GM21526 (cell line): ENCODE data around the gene LEMD1.
"Not testable (repeated sequence)": the region's sequence is repeated elsewhere in the genome, so short reads cannot be mapped to it uniquely, and the experiment has no call there.

Source experiments
- ATAC-seq: cut with Tn5 transposase; IDR thresholded peaks from one replicate; pipeline ENCODE4 v1.9.1; 2021; ENCODE audit warnings: moderate library complexity; ENCODE audit not compliant: unreplicated experiment, low FRiP score

LEMD1 gene

GRCh38 chr1:205447457-205448341 is 25.8 kb upstream of the LEMD1 start:
- ATAC-seq: no peak

GRCh38 chr1:205446828-205447227 is 25.0 kb upstream of the LEMD1 start:
- ATAC-seq: no peak

GRCh38 chr1:205445646-205445935 is 23.7 kb upstream of the LEMD1 start:
- ATAC-seq: no peak

GRCh38 chr1:205444931-205445645 is 23.2 kb upstream of the LEMD1 start:
- ATAC-seq: no peak

- ATAC-seq: no peak
These were observed 22.6 kb upstream of the LEMD1 start for GRCh38 chr1:205444300-205444930.

GRCh38 chr1:205443585-205444299 is 21.9 kb upstream of the LEMD1 start:
- no peak for ATAC-seq

- ATAC-seq: no peak
These were observed 20.3 kb upstream of the LEMD1 start for GRCh38 chr1:205442051-205442725.

- no peak for ATAC-seq
These were observed 19.8 kb upstream of the LEMD1 start for GRCh38 chr1:205441716-205442050.

GRCh38 chr1:205441318-205441633 is 19.4 kb upstream of the LEMD1 start:
- ATAC-seq: no peak

GRCh38 chr1:205440476-205441317 is 18.8 kb upstream of the LEMD1 start:
- no peak for ATAC-seq

- ATAC-seq: no peak
These were observed 18.2 kb upstream of the LEMD1 start for GRCh38 chr1:205440121-205440475.

- no peak for ATAC-seq
These were observed 16.6 kb upstream of the LEMD1 start for GRCh38 chr1:205438213-205439158.

GRCh38 chr1:205437570-205437969 is 15.7 kb upstream of the LEMD1 start:
- no peak for ATAC-seq

GRCh38 chr1:205436776-205437410 is 15.0 kb upstream of the LEMD1 start:
- ATAC-seq: no peak

- ATAC-seq: no peak
These were observed 14.0 kb upstream of the LEMD1 start for GRCh38 chr1:205435578-205436573.

GRCh38 chr1:205434738-205435137 is 12.9 kb upstream of the LEMD1 start:
- ATAC-seq: no peak

- ATAC-seq: not testable (repeated sequence)
These were observed 10.8 kb upstream of the LEMD1 start for GRCh38 chr1:205432692-205433091.
